Measurements from ENCODE around the gene KIAA1328. TPM values are rescaled to one million over a fixed set of nuclear protein-coding genes. Genes with fewer than 3 reads are reported as not detected.

The KIAA1328 gene
- total RNA-seq, 8 experiments from 2014 or later = 2.3 to 11.3 (median 8.8) TPM

GRCh38 chr18:36947820-36948348 lies 119.0 kb downstream of the KIAA1328 start:
- no peaks in the 10 kb centered on the region for H3K4me1 ChIP-seq (replicated peaks in 1 of 2)
- no peak overlapping the region for H3K4me3 ChIP-seq
- WGBS, 10 experiments = 60 to 100% (median 82%) methylated on average over 2 to 6 of the region's 6 CpGs
- no peak overlapping the region for H3K27ac ChIP-seq
- no peak for ATAC-seq (replicated peaks in 6 of 8)
- in situ Hi-C loops (cut with MboI; ENCODE audit: low pct_unique_long_range_greater_than_20kb in 2 of 9, low sequenced_read_pairs in 9 of 9, unreplicated experiment in 9 of 9) = no loop called here

DNA sequence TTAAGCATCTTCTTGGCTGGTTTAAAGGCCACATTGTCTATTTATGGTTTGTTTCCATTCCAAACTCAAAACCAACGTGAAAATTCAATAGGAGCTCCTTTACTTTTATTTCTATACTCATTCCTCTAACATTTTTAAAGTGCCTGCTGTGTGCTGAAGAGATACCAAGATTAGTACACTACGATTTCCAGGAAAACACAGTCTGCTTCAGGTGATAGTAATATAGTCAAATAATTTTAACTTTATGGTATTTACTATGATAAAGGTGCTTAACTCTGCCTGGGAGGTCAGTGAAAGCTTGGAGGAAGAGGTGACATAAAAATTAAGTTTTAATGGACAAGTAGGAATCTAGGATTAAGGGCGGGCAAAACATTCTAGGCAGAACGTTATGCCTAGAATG lies 121.4 kb downstream of the KIAA1328 start:
- Histone ChIP-seq H3K4me3 (no peak overlapping the region), H3K27ac (no peak overlapping the region), H3K4me1 (replicated peaks in 1 of 2) (no peaks in the 10 kb centered on the region)
- WGBS, 10 experiments = 28 to 100% (median 81%) methylated on average over 1 to 4 of the region's 4 CpGs
- no peak for ATAC-seq (replicated peaks in 6 of 8)
- in situ Hi-C loops (cut with MboI; ENCODE audit: low pct_unique_long_range_greater_than_20kb in 2 of 9, low sequenced_read_pairs in 9 of 9, unreplicated experiment in 9 of 9) = no loop called here

- ATAC-seq (replicated peaks in 6 of 8) = no peak
- Histone ChIP-seq H3K27ac (no peak overlapping the region), H3K4me3 (no peak overlapping the region), H3K4me1 (replicated peaks in 1 of 2) (no peaks in the 10 kb centered on the region)
- in situ Hi-C loops (cut with MboI; ENCODE audit: low pct_unique_long_range_greater_than_20kb in 2 of 9, low sequenced_read_pairs in 9 of 9, unreplicated experiment in 9 of 9) = no loop called here
- 15 to 90% (median 64%) methylated on average over 1 to 2 of the region's 2 CpGs; no CpG with 5 or more reads in 1 of the 10 experiments for WGBS, 10 experiments
Observed at GRCh38 chr18:36950960-36951359, 122.0 kb downstream of the KIAA1328 start.

DNA sequence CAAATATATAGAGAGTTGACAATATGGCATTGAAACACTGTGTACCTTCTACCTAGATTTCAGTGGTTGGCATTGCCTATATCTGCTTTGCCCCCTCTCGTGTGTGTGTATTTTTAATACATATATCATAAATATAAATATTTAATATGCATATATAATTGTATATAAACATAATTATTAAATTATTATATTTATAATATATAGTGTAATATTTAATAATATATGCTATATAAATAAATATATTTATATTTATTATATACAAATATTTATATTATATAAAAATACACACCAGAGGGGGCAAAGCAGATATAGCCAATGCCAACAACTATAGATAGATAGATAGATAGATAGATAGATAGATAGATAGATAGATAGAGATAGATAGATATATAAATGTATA lies 124.1 kb downstream of the KIAA1328 start:
- in situ Hi-C loops (cut with MboI; ENCODE audit: low pct_unique_long_range_greater_than_20kb in 2 of 9, low sequenced_read_pairs in 9 of 9, unreplicated experiment in 9 of 9) = no loop called here
- 57 to 100% (median 100%) methylated on average over 1 of the region's 1 CpG; no CpG with 5 or more reads in 3 of the 10 experiments for WGBS, 10 experiments

DNA sequence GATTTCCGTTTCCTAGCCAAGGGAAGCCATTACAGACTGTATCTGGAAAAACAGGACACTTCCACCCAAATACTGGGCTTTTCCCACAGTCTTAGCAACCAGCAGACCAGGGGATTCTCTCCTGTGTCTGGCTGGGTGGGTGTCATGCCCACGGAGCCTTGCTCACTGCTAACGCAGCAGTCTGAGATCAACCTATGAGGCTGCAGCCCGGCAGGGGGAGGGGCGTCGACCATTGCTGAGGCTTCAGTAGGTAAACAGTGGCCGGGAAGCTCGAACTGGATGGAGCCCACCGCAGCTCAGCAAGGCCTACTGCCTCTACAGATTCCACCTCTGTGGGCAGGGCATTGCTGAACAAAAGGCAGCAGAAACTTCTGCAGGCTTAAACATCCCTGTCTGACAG lies 131.1 kb downstream of the KIAA1328 start:
- 60 to 100% (median 100%) methylated on average over 1 of the region's 9 CpGs; no CpG with 5 or more reads in 5 of the 10 experiments for WGBS, 10 experiments
- in situ Hi-C loops (cut with MboI; ENCODE audit: low pct_unique_long_range_greater_than_20kb in 2 of 9, low sequenced_read_pairs in 9 of 9, unreplicated experiment in 9 of 9) = no loop called here
- ATAC-seq (replicated peaks in 6 of 8) = no peak

More for the DNA sequence above, 124.1 kb downstream of the KIAA1328 start:
- no peak overlapping the region for H3K27ac ChIP-seq
- peaks cover 0 to 6% of the 10 kb centered on the region in 2 donors for H3K4me1 ChIP-seq (replicated peaks in 1 of 2)
- H3K4me3 ChIP-seq = no peak overlapping the region
- ATAC-seq (replicated peaks in 6 of 8) = no peak

DNA sequence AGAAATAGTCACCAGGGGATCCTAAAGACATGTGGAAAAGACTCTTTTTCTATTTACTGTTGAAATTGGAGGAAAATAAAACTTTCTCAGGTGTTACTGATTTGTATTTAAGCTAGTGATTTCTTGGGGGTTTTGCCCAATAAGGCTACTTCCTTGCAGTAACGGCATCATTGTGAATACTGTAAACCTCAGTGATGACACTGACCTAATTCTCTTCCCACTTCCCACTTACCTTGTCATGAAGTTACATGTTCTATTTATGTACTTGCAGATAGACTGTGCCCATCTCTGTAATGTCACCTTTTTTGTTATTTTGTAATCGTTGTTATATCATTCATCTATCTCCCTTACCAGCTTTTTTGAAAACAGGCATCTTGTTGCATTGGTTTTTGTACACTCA lies 134.5 kb downstream of the KIAA1328 start:
- Histone ChIP-seq H3K27ac (no peak overlapping the region), H3K4me1 (replicated peaks in 1 of 2) (no peaks in the 10 kb centered on the region), H3K4me3 (no peak overlapping the region)
- in situ Hi-C loops (cut with MboI; ENCODE audit: low pct_unique_long_range_greater_than_20kb in 2 of 9, low sequenced_read_pairs in 9 of 9, unreplicated experiment in 9 of 9) = no loop called here
- WGBS, 10 experiments = 60 to 100% (median 100%) methylated on average over 1 to 2 of the region's 2 CpGs; no CpG with 5 or more reads in 1 of the 10 experiments
- ATAC-seq (replicated peaks in 6 of 8) = no peak

More for the DNA sequence above, 131.1 kb downstream of the KIAA1328 start:
- peaks cover 0 to 6% of the 10 kb centered on the region in 2 donors for H3K4me1 ChIP-seq (replicated peaks in 1 of 2)
- no peak overlapping the region for H3K4me3 ChIP-seq
- no peak overlapping the region for H3K27ac ChIP-seq

DNA sequence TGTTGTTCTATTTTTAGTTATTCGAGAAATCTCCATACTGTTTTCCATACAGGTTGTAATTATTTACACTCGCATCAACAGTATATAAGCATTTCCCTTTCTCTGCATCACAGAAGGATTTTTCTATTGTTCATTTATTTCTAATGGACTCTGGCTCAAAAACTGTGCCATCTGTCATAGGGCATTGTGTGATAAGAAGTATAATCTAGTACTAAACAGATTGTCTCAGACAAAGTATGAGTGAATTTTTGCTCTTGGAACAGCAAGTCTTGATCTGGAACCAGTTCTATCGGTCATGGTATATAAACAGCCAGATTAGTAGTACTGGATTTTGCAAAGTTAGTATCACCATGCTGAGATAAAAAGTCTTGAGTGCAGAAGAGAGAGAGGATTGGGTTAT lies 145.8 kb downstream of the KIAA1328 start:
- 80 to 100% (median 97%) methylated on average over 1 to 3 of the region's 3 CpGs for WGBS, 10 experiments
- no peak for ATAC-seq (replicated peaks in 6 of 8)
- H3K27ac ChIP-seq = no peak overlapping the region
- in situ Hi-C loops (cut with MboI; ENCODE audit: low pct_unique_long_range_greater_than_20kb in 2 of 9, low sequenced_read_pairs in 9 of 9, unreplicated experiment in 9 of 9) = no loop called here
- H3K4me1 ChIP-seq (replicated peaks in 1 of 2) = no peaks in the 10 kb centered on the region
- H3K4me3 ChIP-seq = no peak overlapping the region

- H3K4me1 ChIP-seq (replicated peaks in 1 of 2) = no peaks in the 10 kb centered on the region
- no peak overlapping the region for H3K4me3 ChIP-seq
- 79 to 100% (median 93%) methylated on average over 1 to 2 of the region's 2 CpGs; no CpG with 5 or more reads in 1 of the 10 experiments for whole genome bisulfite sequencing, 10 experiments
- no peak for ATAC-seq (replicated peaks in 6 of 8)
- H3K27ac ChIP-seq = no peak overlapping the region
- in situ Hi-C loops (cut with MboI; ENCODE audit: low pct_unique_long_range_greater_than_20kb in 2 of 9, low sequenced_read_pairs in 9 of 9, unreplicated experiment in 9 of 9) = no loop called here
Observed at GRCh38 chr18:36977121-36977520, 148.2 kb downstream of the KIAA1328 start.

GRCh38 chr18:36993068-36993467 lies 164.1 kb downstream of the KIAA1328 start:
- in situ Hi-C loops (cut with MboI; ENCODE audit: low pct_unique_long_range_greater_than_20kb in 2 of 9, low sequenced_read_pairs in 9 of 9, unreplicated experiment in 9 of 9) = no loop called here
- no peaks in the 10 kb centered on the region for H3K4me1 ChIP-seq (replicated peaks in 1 of 2)
- no peak overlapping the region for H3K27ac ChIP-seq
- H3K4me3 ChIP-seq = no peak overlapping the region
- peak in 1 of 8 experiments; percentile 65 for ATAC-seq (replicated peaks in 6 of 8)

GRCh38 chr18:37006742-37007141 lies 177.8 kb downstream of the KIAA1328 start:
- no peak for ATAC-seq (replicated peaks in 6 of 8)

DNA sequence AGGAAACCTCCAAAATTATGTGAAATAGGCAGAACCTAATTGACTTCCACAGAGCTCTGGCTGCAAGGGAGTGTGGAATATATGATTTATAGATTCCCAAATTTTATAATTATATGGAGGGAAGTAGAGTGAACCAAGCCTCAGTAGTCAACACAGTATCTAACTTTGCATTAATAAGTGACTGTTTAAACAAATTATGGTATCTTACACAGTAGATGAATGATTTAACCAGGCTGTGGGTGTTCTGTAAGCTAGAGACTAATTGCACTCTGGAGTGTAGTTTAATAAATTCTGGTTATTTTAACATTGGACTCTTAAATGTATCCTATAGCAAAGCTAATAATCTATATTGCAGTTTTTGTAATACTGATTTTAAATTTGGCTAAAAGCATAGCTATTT lies 183.5 kb downstream of the KIAA1328 start:
- Histone ChIP-seq H3K27ac (no peak overlapping the region), H3K4me1 (replicated peaks in 1 of 2) (no peaks in the 10 kb centered on the region), H3K4me3 (no peak overlapping the region)
- ATAC-seq (replicated peaks in 6 of 8) = no peak
- in situ Hi-C loops (cut with MboI; ENCODE audit: low pct_unique_long_range_greater_than_20kb in 2 of 9, low sequenced_read_pairs in 9 of 9, unreplicated experiment in 9 of 9) = loop anchor here in 1 of 9 experiments (25.0 kb wide), 1 partner anchor 225 kb away; no protein-coding TSS in a partner anchor

More at GRCh38 chr18:37006742-37007141, 177.8 kb downstream of the KIAA1328 start:
- Histone ChIP-seq H3K27ac (no peak overlapping the region), H3K4me3 (no peak overlapping the region), H3K4me1 (replicated peaks in 1 of 2) (no peaks in the 10 kb centered on the region)
- in situ Hi-C loops (cut with MboI; ENCODE audit: low pct_unique_long_range_greater_than_20kb in 2 of 9, low sequenced_read_pairs in 9 of 9, unreplicated experiment in 9 of 9) = loop anchor here in 1 of 9 experiments (25.0 kb wide), 1 partner anchor 231 kb away; no protein-coding TSS in a partner anchor

- H3K4me1 ChIP-seq (replicated peaks in 1 of 2) = no peaks in the 10 kb centered on the region
- no peak overlapping the region for H3K27ac ChIP-seq
- H3K4me3 ChIP-seq = no peak overlapping the region
- in situ Hi-C loops (cut with MboI; ENCODE audit: low pct_unique_long_range_greater_than_20kb in 2 of 9, low sequenced_read_pairs in 9 of 9, unreplicated experiment in 9 of 9) = loop anchor here in 1 of 9 experiments (25.0 kb wide), 1 partner anchor 218 kb away; no protein-coding TSS in a partner anchor
- ATAC-seq (replicated peaks in 6 of 8) = peak in 3 of 8 experiments; percentile 99 to 100 (median 100)
- 0 to 100% (median 52%) methylated on average over 1 to 5 of the region's 7 CpGs; no CpG with 5 or more reads in 2 of the 10 experiments for WGBS, 10 experiments
Observed at GRCh38 chr18:37019157-37019827, 190.4 kb downstream of the KIAA1328 start.

GRCh38 chr18:37033419-37033818 lies 204.5 kb downstream of the KIAA1328 start:
- Histone ChIP-seq H3K4me1 (replicated peaks in 1 of 2) (no peaks in the 10 kb centered on the region), H3K4me3 (no peak overlapping the region), H3K27ac (no peak overlapping the region)
- peak in 3 of 8 experiments; percentile 69 to 100 (median 93) for ATAC-seq (replicated peaks in 6 of 8)
- in situ Hi-C loops (cut with MboI; ENCODE audit: low pct_unique_long_range_greater_than_20kb in 2 of 9, low sequenced_read_pairs in 9 of 9, unreplicated experiment in 9 of 9) = no loop called here
- 60 to 100% (median 81%) methylated on average over 1 to 2 of the region's 2 CpGs; no CpG with 5 or more reads in 1 of the 10 experiments for WGBS, 10 experiments

DNA sequence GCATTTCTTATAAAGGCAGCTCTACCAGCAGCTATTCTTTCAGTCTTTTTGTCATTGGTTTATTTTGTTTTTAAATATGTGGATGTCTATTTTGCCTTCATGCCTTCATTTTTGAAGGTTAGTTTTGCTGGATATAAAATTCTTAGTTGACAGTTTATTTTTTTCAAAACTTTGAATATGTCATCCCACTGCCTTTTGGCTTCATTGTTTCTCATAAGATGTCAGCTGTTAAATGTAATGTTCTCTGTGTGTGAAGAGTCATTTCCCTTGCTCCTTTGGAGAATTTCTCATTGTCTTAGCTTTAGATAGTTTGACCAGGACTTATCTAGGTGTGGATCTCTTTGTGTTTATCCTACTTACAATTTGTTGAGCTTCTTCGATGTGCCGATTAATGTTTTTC lies 213.5 kb downstream of the KIAA1328 start:
- H3K27ac ChIP-seq = no peak overlapping the region
- no peak for ATAC-seq (replicated peaks in 6 of 8)
- no peak overlapping the region for H3K4me3 ChIP-seq
- H3K4me1 ChIP-seq (replicated peaks in 1 of 2) = no peaks in the 10 kb centered on the region
- WGBS, 10 experiments = 94 to 100% (median 100%) methylated on average over 2 of the region's 2 CpGs; no CpG with 5 or more reads in 1 of the 10 experiments
- in situ Hi-C loops (cut with MboI; ENCODE audit: low pct_unique_long_range_greater_than_20kb in 2 of 9, low sequenced_read_pairs in 9 of 9, unreplicated experiment in 9 of 9) = no loop called here
